HG03439 (cell line): ENCODE measurements around the gene TGFBR3.

Experiments used
- ATAC-seq: cut with Tn5 transposase; IDR thresholded peaks from one replicate; pipeline ENCODE4 v1.9.1; 2021; ENCODE audit warnings: mild to moderate bottlenecking, moderate library complexity; ENCODE audit not compliant: unreplicated experiment

The TGFBR3 gene

DNA sequence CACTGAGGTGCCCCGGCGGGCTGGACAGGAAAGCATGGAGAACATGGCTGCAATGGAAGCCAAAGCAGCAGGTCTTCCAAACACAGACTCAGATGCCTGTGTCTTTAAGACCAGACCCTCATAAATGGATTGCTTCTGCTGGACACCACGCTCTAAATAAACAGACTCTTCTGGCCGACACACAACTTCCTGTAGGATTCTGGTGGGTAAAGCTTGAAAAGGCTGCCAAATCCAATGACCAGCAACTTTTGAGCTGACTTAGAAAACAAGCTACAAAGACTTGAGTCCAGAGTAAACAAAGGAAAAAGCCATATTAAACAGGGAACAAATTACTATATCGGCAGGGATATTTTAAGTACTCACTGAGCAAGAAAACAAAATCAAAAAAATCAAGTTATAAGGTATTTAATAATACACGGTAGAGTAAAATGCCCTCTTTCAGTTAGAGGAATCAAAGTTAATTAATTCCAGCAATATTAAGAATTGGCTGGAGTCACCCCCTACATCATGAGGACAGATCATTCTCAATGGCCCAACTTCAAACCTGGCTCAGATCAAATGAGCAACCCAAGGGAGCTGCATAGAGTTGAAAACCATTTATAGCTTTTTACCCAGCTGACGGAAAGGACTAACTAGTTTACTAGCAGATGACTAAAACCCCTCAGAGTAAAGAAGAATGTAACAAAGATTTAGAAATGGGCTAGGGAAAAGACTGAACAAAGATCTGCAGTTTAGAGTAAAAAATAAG is 102.4 kb downstream of the TGFBR3 start:
- ATAC-seq = no peak

DNA sequence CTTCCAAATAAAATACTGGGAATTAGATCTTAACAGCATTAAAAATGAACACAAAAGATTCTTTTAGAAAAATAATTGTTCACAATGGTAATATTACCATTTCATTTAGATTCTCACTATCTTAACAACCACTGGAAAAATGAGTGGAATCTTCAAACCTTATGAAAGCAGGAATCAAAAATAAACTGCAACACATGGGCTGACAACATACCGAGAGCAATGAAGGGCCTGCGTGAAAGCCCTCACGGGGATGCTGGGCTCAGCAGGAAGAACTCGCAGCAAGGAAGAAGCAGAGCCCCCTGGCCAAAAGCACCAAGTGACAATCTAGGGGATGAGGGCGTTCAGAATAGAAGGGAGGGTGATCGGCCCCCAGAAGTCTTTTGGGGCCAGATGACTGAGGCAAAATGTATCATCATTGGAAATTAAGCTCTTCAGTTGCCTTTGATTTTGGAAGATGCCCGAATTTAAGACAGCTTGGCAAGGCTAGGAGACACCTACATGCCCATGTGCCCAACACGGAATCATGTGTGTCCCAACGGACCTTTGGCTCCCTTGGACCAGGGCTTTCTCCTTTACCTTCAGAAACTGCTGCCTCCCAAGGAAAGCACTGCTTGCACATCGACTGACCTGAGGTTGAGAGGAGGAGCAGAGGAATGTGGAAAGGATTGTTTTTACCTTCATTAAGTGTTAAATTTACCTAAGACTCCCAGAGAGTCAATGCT is 103.9 kb downstream of the TGFBR3 start:
- ATAC-seq = no peak

DNA sequence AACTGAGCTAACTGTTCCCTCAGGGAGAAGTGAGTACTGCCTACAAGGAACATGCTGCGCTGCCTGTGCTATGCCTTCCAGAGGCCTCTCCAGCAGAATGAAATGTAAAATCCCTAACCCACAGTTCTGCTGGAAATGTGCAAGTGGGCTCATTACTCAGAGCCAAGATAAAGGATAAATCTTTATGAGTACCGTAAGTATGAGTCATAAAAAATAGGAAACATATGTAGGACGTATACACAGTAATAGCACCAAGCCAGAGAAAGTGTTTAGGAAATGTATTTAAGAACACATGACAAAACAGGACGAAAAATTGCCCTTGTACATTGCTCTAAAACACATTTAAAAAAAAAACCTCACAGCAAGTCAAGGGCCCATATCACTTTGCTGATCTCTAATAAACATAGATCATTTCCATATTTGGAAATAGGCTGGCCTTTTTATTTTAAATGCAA is 104.6 kb downstream of the TGFBR3 start:
- ATAC-seq = no peak

DNA sequence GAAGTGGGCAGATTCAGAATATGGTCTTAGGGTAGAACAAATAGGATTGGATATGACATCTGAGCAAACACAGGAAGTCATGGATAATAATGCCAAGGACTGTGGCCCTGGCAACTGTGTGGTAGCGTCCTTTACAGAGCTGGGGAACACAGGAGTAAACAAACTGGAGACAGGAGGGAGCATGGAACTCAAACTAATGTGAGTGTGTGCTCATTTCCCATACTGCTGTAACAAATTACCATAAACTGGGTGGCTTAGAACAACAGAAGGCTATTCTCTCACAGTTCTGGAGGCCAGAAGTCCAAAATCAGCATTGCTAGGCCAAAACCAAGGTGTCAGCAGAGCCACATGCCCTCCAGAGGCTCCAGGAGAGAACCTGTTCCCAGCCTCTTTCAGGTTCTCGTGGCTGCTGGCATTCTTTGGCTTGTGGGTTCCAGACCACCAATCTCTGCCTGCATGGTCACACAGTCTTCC is 106.4 kb downstream of the TGFBR3 start:
- ATAC-seq = no peak

DNA sequence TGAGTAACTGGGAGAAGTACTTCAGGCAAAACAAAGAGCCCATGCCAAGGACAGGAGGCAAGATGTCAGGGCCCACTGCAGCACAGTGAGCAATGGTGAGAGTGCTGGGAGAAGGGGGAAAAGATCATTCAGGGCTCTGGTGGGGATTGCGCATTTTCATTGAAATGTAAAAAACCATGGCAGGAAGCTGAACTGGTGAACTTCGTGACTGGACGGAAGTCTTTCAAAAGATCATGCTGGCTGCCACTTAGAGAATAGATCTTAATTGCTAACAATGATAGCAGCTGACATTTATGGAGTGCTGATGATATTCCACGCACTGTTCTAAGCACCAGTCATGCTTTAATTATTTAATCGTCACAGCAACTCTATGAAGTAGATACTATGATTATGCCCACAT is 107.0 kb downstream of the TGFBR3 start:
- ATAC-seq = no peak

DNA sequence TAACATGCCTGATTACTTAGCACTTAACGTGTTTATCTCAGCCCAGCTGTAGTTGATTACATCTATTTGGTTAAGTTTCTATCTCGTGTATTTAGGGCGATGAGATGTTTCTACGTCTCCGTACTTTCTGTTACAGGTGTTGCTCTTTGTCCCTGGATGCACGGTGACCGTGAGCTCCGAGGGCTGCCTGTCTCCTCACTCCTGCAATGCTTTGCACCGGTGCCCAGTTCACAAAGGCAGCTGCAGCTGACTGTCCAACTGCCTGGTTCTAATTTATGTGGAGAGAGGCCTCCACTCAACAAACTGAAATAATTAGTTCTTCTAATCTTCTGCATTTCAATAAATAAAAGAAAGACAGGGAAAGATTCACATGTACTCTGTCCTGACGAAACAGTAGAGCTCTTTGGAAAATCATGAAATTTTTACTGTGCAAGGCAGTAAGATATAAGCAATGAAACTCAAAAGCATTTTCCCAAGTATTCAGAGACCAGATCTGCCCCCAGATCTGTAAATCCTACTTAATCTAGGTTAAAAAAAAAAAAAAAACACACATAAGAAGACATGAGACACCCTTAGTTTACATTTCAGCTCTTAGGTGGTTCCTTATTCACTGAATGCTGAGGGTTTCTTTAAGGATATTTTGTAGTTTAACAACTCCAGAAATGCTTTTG is 108.2 kb downstream of the TGFBR3 start:
- ATAC-seq = no peak

DNA sequence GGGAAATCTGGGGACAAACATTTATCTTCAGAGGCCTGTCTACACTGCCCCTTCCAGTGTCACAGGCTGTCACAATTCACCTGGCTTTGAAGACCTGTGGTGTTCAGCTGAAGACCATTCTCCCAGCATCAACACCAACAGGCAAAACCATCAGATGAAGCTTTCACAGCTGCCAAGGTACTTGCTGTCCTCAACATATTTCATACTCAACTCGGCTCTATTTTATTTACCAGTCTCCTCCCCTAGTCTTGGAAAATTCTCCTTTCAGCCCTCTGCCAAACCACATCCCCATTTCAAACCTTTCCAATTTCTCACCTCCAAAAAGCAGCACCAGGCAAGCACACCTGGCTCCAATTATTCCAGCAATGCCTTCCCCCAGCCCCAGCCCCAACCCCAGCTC is 108.8 kb downstream of the TGFBR3 start:
- ATAC-seq = no peak

DNA sequence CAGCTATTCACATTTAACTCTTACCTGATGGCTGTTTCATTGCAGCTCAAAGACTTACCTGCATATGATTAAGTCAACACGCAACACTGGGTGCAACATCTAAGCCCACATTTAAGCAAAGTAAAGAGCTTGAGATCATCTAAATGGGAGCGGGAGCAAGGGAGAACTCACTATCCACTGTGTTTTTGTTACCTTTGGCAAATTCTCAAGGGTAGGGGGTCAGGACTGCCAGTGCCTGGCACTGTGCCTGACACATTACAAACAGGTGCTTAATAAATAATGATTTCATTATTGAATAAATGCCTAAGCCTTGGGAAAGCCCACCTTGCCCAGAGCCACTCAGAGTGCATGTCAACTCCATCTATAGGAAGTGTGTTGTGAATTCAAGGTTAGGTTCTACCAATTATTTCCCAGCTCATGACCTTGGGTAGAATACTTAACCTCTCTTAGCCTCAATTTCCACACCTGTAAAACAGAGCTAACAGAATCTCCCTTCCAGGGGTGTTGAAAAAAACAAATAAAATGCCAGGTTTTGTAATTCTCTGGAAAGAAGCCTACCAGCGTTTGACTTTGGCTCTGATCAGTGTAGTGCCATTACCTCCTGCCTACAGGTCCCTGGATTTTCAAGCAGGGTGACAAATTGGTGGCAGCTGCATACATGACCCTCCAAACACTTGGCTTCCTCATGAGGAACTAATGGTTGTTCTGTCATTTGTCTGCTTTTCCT is 109.7 kb downstream of the TGFBR3 start:
- no peak for ATAC-seq

DNA sequence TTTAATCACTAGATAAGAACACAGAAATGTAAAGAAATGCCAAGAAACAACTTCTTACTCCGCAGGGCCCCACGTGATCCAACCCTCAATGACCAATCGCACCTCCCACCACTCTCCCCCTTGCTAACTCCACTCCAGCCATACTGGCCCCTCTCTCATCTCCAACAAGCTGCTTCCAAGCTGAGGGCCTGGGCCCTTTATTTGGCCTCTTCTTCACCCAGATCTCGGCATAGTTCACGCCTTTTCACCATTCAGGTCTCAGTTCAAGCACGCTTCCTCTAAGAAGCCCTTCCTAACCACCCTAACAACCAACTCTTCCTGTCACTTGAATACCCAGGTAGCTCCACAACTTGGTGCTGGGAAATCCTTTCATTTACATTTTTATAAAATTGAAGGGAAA is 110.7 kb downstream of the TGFBR3 start:
- no peak for ATAC-seq

DNA sequence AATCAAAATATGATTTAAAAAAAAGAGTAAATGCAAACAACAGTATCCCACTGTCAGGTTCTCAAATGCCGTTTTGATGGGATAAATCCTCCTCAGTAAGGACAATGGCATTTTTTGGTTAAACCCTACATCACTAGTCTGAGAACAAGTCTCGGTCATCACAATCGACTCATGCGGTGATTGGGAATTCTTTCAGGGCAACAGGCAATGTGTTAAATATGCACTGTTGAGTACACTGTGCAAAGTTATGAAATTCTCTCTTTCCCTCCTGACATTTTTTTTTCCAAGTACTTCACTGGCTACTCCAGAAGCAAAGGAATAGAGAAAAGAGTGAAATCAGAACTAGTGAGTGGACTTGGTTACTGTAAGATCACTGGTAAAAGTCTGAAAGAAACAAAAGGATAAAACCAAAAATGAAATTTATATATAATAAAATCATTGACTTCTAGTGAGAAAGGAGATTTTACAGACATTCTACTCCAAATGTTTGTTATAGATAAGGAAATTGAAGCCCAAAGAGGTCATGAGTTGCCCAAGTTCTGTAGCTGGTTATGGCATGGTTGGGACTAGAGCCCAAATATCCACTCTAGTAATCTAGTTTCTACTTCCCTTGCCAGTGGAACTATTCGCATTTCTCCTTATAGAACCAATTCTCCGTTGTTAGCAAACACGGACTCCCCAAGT is 111.3 kb downstream of the TGFBR3 start:
- ATAC-seq = no peak

DNA sequence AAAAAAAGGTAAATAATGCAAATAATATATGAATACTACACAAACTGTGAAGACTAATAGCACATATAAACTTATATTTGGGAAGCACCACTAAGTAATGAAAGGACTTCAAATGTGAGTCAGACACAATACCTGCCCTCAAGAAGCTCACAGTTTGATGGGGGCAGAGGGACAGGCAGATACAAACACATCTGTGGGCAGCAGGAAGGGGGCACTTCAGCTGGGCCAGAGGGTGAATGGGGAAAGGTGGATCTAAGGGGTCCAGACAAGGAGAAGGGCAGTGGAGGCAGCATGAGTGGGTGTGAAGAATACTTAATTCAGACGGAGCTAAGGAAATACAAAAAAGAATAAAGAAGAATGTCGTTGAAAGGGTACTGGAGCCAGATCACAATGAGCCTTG is 114.2 kb downstream of the TGFBR3 start:
- no peak for ATAC-seq

DNA sequence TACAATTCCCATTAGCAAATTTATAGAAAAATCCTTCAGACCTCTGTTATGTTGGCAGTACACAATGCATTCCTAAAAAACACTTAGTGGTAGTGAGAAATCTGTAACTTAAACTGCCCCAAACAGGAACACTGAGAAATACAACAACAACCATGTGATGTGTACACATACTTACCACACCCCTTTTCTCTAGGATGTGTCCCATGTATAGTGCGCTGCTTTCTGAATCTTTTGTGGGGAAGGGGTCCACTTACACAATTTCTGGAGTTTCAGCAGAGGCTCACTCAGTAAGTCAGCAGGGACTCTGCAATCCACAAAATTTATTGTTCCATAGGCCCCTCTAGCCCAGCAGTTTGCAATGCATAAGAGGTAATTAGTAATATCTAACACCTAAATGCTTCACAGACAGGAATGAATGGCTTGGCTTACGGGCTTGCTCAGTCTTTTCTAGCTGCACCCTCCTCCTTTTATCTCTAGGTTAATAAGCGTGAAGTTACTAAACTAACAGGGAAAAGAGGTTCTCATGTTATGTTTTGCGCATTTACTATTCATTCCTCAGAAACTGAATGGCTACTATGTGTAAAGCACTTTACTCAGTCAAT is 115.2 kb downstream of the TGFBR3 start:
- ATAC-seq = no peak

DNA sequence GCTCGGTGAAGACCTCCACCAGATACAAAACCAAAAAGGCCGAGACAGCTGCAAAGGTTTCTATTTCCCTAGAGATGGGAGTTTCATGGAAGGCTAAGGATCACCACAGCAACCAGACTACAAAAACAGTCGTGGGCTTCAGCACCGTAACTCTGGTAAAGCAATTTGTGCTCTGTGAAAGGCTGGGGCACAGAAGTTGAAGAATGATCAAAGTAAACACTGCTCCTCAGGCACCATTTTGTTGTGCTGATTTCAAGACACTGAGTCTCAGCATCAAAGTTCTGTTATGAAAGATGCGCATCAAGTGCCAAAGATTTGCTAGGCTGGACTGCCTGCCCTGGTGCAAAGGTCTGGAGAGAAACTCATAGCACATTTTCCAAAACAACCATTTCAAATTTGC is 116.2 kb downstream of the TGFBR3 start:
- ATAC-seq = no peak

DNA sequence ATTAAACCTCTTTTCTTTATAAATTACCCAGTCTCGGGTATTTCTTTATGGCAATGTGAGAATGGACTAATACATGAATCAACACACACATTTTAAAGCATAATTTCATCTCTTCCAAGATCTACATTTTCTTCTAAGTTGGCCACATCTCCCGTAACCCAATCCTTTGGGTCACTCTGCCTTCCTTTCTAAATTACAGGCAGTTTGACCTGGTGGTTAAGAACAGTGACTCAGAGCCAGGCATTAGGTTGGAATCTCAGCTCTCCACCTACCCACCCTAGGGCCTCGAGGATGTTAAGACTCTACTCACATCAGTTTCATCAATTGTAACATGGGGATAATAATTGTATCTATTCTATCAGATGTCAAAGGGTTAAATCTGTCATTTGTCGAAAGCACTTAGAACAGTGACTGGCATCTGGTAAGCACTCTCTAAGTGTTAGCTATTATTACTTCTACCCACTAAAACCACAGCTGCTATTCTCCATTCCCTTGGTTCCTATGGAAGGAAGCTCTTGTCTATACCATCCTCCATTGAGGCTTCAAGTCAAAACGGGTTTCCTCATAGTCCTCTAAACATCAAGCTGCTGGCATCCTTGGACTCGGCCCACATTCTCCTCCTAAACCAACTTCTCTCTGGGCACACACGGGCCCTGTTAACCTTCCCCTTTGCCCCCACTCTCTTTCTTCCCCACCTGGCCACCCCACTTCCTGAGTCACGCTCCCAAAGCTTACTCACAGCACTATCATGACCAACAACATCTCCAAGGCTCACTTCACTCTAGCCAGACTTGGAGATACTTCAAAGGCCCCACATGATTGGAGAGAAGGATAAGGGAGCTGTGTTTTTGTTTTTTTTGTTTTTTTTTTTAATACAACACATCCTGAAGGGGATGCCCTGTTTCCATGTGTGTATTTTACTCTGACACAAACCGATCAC is 116.9 kb downstream of the TGFBR3 start:
- ATAC-seq = no peak

DNA sequence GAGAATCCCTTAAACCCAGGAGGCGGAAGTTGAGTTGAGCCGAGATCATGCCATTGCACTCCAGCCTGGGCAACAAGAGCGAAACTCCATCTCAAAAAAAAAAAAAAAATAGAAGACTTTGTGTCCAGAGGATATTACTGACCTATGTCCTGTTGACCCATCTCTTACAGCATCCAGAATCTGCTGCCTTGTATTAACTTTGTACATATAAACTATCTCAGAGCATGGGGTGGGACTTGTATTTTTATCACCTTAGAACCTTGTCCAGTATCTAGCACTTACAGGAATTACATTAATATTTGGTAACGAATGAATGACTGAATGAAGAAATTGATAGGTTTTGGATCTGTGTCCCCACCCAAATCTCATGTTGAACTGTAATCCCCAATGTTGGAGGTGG is 117.8 kb downstream of the TGFBR3 start:
- no peak for ATAC-seq

DNA sequence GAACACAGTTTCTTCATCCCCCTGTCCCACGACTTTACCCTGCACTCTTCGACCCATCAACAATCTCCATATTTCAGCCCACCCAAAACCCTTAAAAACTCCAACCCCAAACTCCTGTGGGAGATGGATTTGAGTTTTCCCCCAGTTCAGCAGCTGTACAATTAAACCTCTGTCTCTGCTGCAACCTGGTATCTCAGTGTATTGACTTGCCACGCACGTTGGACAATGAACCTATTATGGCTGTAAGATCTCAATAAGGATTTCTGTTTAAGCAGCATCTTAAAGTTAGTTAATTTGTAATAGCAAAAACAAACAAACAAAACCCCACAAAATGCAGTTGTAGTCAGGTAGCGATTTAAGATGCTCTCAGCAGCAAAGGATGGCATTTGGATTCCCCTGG is 119.1 kb downstream of the TGFBR3 start:
- no peak for ATAC-seq

DNA sequence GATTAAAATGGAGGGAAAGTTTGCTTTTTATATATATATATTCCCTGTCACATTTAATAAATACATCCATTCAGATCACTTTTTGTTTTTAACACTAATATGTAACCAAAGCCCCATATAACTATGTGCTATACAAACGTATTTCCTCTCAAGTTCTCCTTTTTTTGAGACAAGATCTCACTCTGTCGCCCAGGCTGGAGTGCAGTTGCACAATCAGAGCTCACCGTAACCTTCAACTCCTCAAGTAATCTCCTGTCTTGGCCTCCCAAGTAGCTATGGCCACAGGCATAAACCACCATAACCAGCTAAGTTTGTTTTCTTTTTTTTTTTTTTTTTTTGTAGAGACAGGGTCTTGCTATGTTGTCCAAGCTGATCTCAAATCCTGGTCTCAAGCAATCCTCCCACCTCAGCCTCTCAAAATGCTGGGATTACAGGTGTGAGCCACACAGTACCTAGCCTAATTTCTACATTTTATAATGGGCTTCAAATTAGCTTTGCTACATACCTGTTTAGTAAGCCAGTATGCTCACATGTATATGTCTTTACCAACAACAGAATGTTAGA is 120.0 kb downstream of the TGFBR3 start:
- ATAC-seq = no peak

DNA sequence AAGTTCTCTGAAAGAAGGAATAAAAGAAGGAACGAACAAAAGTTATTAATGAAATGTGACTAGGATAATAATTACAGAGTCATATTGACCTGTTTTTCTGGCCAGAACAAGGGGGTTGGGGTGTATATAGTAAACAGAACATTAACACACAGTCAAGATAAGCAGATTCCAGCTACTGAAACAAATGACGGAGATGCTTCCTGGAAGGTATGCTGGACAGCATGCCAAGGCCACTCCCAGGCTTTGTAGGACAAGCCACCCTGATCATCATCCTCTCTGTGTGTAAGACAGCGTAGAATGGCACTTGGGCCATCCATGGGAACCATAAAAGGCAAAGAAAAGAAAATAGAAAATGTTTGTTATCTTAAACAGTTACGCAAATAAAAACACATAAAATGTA is 120.7 kb downstream of the TGFBR3 start:
- ATAC-seq = no peak
